Endothelial cell of umbilical vein (primary cell): ENCODE results near the gene TADA2B. TPM values are rescaled to one million over a fixed set of nuclear protein-coding genes. Genes with fewer than 3 reads are reported as not detected.

Experiments
- BruUV-seq: library from RNA; stranded (reverse); fragments of 400-500 nt; replicated peaks from 2 replicates; lab custom pipeline; 2021; lab: Mats Ljungman, UMichigan
- CTCF ChIA-PET: fragments of 300-600, 350-600 bp; sonication (Branson Sonifier 250); formaldehyde crosslinking; loops from one replicate; lab custom pipeline; 2021; ENCODE audit warnings: antibody characterized with exemption, inconsistent platforms; lab: Charles Lee
- POLR2A ChIA-PET: fragments of 300-600, 350-600 bp; sonication (Branson Sonifier 250); formaldehyde crosslinking; loops from one replicate; lab custom pipeline; 2021; ENCODE audit warnings: antibody characterized with exemption, inconsistent platforms; lab: Charles Lee
- DNase-seq: peaks from one replicate; pipeline ENCODE4 v3.0.0-alpha.2; 2011; ENCODE audit warnings: low read depth, low spot score
- FAIRE-seq: peaks from 2 replicates; lab custom pipeline; 2011; peaks lifted over from hg19 to GRCh38; lab: Jason Lieb, UNC
- H2AFZ ChIP-seq: 2 replicates; pipeline ENCODE4 v1.6.0; 2012; ENCODE audit warnings: low read depth, low read length, control low read depth, inconsistent platforms
- H3K27ac ChIP-seq: 2 replicates; pipeline ENCODE4 v1.5.1; 2011; ENCODE audit warnings: low read depth, mild to moderate bottlenecking, control low read depth, low read length, moderate library complexity; ENCODE audit not compliant: insufficient read depth
- H3K27me3 ChIP-seq, 2 experiments: 2 replicates each; pipeline versions ENCODE4 v1.6.0 to v1.6.1; 2011; ENCODE audit warnings: low read length in 2 of 2, mixed read lengths in 1 of 2; ENCODE audit not compliant: control insufficient read depth in 2 of 2, insufficient read depth in 2 of 2
- H3K36me3 ChIP-seq, 2 experiments: 2 replicates in 1 of 2; 3 replicates in 1 of 2; pipeline ENCODE4 v1.5.1; 2011; ENCODE audit warnings: low read length in 2 of 2, mild to moderate bottlenecking in 1 of 2, moderate library complexity in 1 of 2; ENCODE audit not compliant: control insufficient read depth in 2 of 2, insufficient read depth in 2 of 2; ENCODE audit errors: extremely low read depth in 1 of 2
- H3K4me1 ChIP-seq: 3 replicates; pipeline ENCODE4 v1.5.1; 2011; ENCODE audit warnings: mild to moderate bottlenecking, low read length; ENCODE audit not compliant: control insufficient read depth, insufficient read depth; ENCODE audit errors: extremely low read depth
- H3K4me2 ChIP-seq: 2 replicates; pipeline ENCODE4 v1.6.1; 2011; ENCODE audit warnings: low read length, control low read depth, mixed read lengths; ENCODE audit not compliant: insufficient read depth
- H3K4me3 ChIP-seq, 3 experiments: fragments of 200-600 bp in 1 of 3; sonication (generic), shearing (Covaris generic) in 1 of 3; replicated peaks in 1 of 3; 2 replicates each; pipeline ENCODE4 v1.5.1; 2011 to 2016; ENCODE audit warnings: control low read depth in 3 of 3, low read length in 3 of 3, mild to moderate bottlenecking in 2 of 3, inconsistent platforms in 1 of 3, low read depth in 1 of 3, moderate library complexity in 1 of 3; ENCODE audit not compliant: insufficient read depth in 1 of 3
- H3K79me2 ChIP-seq: 2 replicates; pipeline ENCODE4 v1.6.0; 2012; ENCODE audit warnings: low read length, inconsistent platforms; ENCODE audit not compliant: control insufficient read depth, insufficient read depth
- H3K9ac ChIP-seq: replicated peaks from 2 replicates; pipeline ENCODE3; 2011; ENCODE audit warnings: low read length, control low read depth; ENCODE audit not compliant: insufficient read depth; ENCODE audit errors: extremely low read depth
- H3K9me1 ChIP-seq: replicated peaks from 3 replicates; pipeline ENCODE4 v1.6.0; 2011; ENCODE audit warnings: mild to moderate bottlenecking, low read length; ENCODE audit not compliant: control insufficient read depth, insufficient read depth; ENCODE audit errors: extremely low read depth
- H3K9me3 ChIP-seq: replicated peaks from 2 replicates; pipeline ENCODE4 v1.5.1; 2012; ENCODE audit warnings: low read length, inconsistent platforms; ENCODE audit not compliant: control insufficient read depth, insufficient read depth
- H4K20me1 ChIP-seq: replicated peaks from 2 replicates; pipeline ENCODE3; 2011; ENCODE audit warnings: mild to moderate bottlenecking, low read length; ENCODE audit not compliant: control insufficient read depth, insufficient read depth; ENCODE audit errors: extremely low read depth
- EZH2 ChIP-seq: IDR thresholded peaks from 2 replicates; pipeline ENCODE4 v1.6.1; 2012; ENCODE audit warnings: borderline replicate concordance, low read depth, mild to moderate bottlenecking, moderate library complexity, low read length, inconsistent platforms; ENCODE audit not compliant: severe bottlenecking
- FOS ChIP-seq: IDR thresholded peaks from 2 replicates; pipeline ENCODE4 v1.6.1; 2011; ENCODE audit warnings: mild to moderate bottlenecking, low read length, moderate library complexity, borderline replicate concordance; ENCODE audit not compliant: insufficient read depth
- GATA2 ChIP-seq: IDR thresholded peaks from 2 replicates; pipeline ENCODE4 v1.7.0; 2011; ENCODE audit warnings: low read depth, mild to moderate bottlenecking, moderate library complexity, mixed read lengths, low read length; ENCODE audit not compliant: insufficient read length, insufficient read depth
- JUN ChIP-seq: IDR thresholded peaks from 2 replicates; pipeline ENCODE4 v1.6.1; 2011; ENCODE audit warnings: borderline replicate concordance, low read depth; ENCODE audit not compliant: insufficient read length, insufficient read depth
- MYC ChIP-seq: IDR thresholded peaks from one replicate; pipeline ENCODE4 v1.6.1; 2011; ENCODE audit warnings: mild to moderate bottlenecking, low read depth, low read length
- POLR2A ChIP-seq: IDR thresholded peaks from 2 replicates; pipeline ENCODE4 v1.6.1; 2012; ENCODE audit warnings: low read depth, mild to moderate bottlenecking, control low read depth, low read length
- POLR2AphosphoS5 ChIP-seq: IDR thresholded peaks from 2 replicates; pipeline ENCODE4 v1.6.1; 2012; ENCODE audit warnings: low read depth, mild to moderate bottlenecking, control low read depth, low read length, moderate library complexity; ENCODE audit not compliant: insufficient read depth
- dilution Hi-C: fragments of 300-500 bp; cut with MboI; formaldehyde crosslinking; loops from one replicate; pipeline ENCODE4 v1.15.0; 2019; ENCODE audit warnings: low sequenced_read_pairs; ENCODE audit not compliant: extremely low pct_ligation_motif_present
- intact Hi-C: fragments of 100-400 bp; cut with micrococcal nuclease; formaldehyde crosslinking; loops from one replicate; pipeline ENCODE4 v1.10.0; 2022
- polyA plus RNA-seq, 4 experiments: library from polyadenylated mRNA; depleted of rRNA in 3 of 4; stranded (reverse) in 3 of 4; unstranded in 1 of 4; fragments of >200 nt; gene quantifications; 2 replicates each; pipeline versions ENCODE4 v1.2.1 to v1.2.3, GENCODE V29; 2011 to 2012; ENCODE audit warnings: missing spikeins in 1 of 4
- total RNA-seq: library from RNA; stranded (reverse); gene quantifications from 2 replicates; pipeline ENCODE4 v1.2.3, GENCODE V29; 2021
- TF ChIP-seq, protein P1 (sequence below), 2 donors: IDR thresholded peaks; 1 replicate in 1 of 2; 2 replicates in 1 of 2; pipeline ENCODE4 v1.5.1; 2011; ENCODE audit warnings: low read length in 2 of 2, mild to moderate bottlenecking in 2 of 2, moderate library complexity in 2 of 2, control low read depth in 1 of 2, inconsistent platforms in 1 of 2, low read depth in 1 of 2; ENCODE audit not compliant: insufficient read depth in 1 of 2; ENCODE audit errors: extremely low read depth in 1 of 2
- TF ChIP-seq, protein P2 (sequence below): IDR thresholded peaks from 2 replicates; pipeline ENCODE4 v1.6.1; 2011; ENCODE audit not compliant: insufficient read depth, insufficient read length

Gene TADA2B
- total and polyA plus RNA-seq, 2 donors (not counting 3 experiments of a cell fraction or from before 2014, with no cell fraction given) = 5.5 to 11.5 TPM

- no peak for DNase-seq
Measured at GRCh38 chr4:7032596-7032995, 10.6 kb upstream of the TADA2B start.

More at GRCh38 chr4:7032596-7032995, 10.6 kb upstream of the TADA2B start:
- dilution Hi-C loops (no loop called here), intact Hi-C loops (no loop called here)
- Histone ChIP-seq H3K4me1 (no peaks in the 10 kb centered on the region), H3K4me2 (no peak overlapping the region), H3K27me3 (no peaks in the 10 kb centered on the region), H3K79me2 (no peaks in the 10 kb centered on the region), H4K20me1 (no peaks in the 10 kb centered on the region), H3K9ac (no peak overlapping the region), H2AFZ (no peak overlapping the region), H3K36me3 (peaks cover 0 to 21% of the 10 kb centered on the region in 2 experiments), H3K27ac (no peak overlapping the region), H3K4me3 (no peak overlapping the region), H3K9me3 (no peaks in the 10 kb centered on the region), H3K9me1 (no peaks in the 10 kb centered on the region)
- BruUV-seq = no TSS peak
- ChIA-PET CTCF (no interaction called here), POLR2A (no interaction called here)
- TF ChIP-seq POLR2A (no peak), FOS (no peak), JUN (no peak), MYC (no peak), GATA2 (no peak), EZH2 (no peak), POLR2AphosphoS5 (no peak)
- TF ChIP-seq, protein P1, sequence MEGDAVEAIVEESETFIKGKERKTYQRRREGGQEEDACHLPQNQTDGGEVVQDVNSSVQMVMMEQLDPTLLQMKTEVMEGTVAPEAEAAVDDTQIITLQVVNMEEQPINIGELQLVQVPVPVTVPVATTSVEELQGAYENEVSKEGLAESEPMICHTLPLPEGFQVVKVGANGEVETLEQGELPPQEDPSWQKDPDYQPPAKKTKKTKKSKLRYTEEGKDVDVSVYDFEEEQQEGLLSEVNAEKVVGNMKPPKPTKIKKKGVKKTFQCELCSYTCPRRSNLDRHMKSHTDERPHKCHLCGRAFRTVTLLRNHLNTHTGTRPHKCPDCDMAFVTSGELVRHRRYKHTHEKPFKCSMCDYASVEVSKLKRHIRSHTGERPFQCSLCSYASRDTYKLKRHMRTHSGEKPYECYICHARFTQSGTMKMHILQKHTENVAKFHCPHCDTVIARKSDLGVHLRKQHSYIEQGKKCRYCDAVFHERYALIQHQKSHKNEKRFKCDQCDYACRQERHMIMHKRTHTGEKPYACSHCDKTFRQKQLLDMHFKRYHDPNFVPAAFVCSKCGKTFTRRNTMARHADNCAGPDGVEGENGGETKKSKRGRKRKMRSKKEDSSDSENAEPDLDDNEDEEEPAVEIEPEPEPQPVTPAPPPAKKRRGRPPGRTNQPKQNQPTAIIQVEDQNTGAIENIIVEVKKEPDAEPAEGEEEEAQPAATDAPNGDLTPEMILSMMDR (IDR thresholded peaks at IDR 0.05; ENCODE audit: extremely low read depth in 1 of 2, insufficient read depth in 1 of 2, low read depth in 1 of 2, low read length in 2 of 2) = no peak
- TF ChIP-seq, protein P2, sequence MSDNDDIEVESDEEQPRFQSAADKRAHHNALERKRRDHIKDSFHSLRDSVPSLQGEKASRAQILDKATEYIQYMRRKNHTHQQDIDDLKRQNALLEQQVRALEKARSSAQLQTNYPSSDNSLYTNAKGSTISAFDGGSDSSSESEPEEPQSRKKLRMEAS = no peak
- no peak for FAIRE-seq
